Measurements from ENCODE around the gene RGS9. TPM values are rescaled to one million over a fixed set of nuclear protein-coding genes. Genes with fewer than 3 reads are reported as not detected.
"Not testable (repeated sequence)": the region's sequence is repeated elsewhere in the genome, so short reads cannot be mapped to it uniquely, and the experiment has no call there.

Gene RGS9
- total RNA-seq, 1 experiment from 2014 or later = 0.49 TPM

GRCh38 chr17:65176646-65177409, 39.7 kb downstream of the RGS9 start:
- Mint-ChIP-seq H3K4me3 (ENCODE audit: unreplicated experiment) (no peak overlapping the region), H3K27me3 (ENCODE audit: insufficient read depth, unreplicated experiment) (no peaks in the 10 kb centered on the region), H3K36me3 (ENCODE audit: insufficient read depth, unreplicated experiment) (no peaks in the 10 kb centered on the region), H3K4me1 (ENCODE audit: insufficient read depth, unreplicated experiment) (peaks cover 6% of the 10 kb centered on the region), H3K27ac (ENCODE audit: low read depth, unreplicated experiment) (no peak overlapping the region), H3K9me3 (ENCODE audit: unreplicated experiment) (peaks cover 15% of the 10 kb centered on the region)
- BruUV-seq (replicated peaks) = no TSS peak
- intact Hi-C loops (cut with micrococcal nuclease) = no loop called here
- POLR2A ChIA-PET = no interaction called here
- DNase-seq (ENCODE audit: unreplicated experiment) = no peak
- TF ChIP-seq CTCF (IDR thresholded peaks at IDR 0.05; ENCODE audit: unreplicated experiment) = no peak
- CTCF ChIA-PET = no interaction called here

DNA sequence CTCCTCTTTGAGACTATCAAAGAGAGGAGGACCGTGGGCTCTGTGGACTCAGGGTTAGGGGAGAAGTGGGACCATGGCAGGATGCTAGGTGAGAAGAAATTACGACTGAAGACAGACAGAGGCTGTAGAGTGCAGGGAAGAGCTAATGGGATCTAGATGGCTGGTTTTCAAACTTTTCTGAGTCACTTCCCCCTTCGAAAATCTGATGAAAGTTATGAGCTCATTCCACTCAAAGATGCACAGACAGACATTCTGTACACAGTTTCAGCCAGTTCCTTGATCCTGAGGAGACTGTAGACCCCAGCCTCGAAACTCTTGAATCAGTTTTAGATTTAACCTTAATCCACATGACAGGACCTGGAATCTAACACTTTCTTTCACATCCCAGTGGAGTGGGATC, 40.7 kb downstream of the RGS9 start:
- H3K27ac Mint-ChIP-seq (ENCODE audit: low read depth, unreplicated experiment) = no peak overlapping the region
- TF ChIP-seq CTCF (IDR thresholded peaks at IDR 0.05; ENCODE audit: unreplicated experiment) = no peak
- ChIA-PET CTCF (interaction anchor here (1.1 kb wide), 1 partner anchor 10 kb away, joined by 3 read pairs; no protein-coding TSS in a partner anchor), POLR2A (interaction anchor here (0.6 to 1.2 kb wide), 3 partner anchors 59 to 651 kb away, joined by 3 to 6 read pairs (median 5); no protein-coding TSS in a partner anchor)
- no TSS peak for BruUV-seq (replicated peaks)
- H3K4me3 Mint-ChIP-seq (ENCODE audit: unreplicated experiment) = no peak overlapping the region
- no peaks in the 10 kb centered on the region for H3K27me3 Mint-ChIP-seq (ENCODE audit: insufficient read depth, unreplicated experiment)
- peaks cover 15% of the 10 kb centered on the region for H3K9me3 Mint-ChIP-seq (ENCODE audit: unreplicated experiment)
- intact Hi-C loops (cut with micrococcal nuclease) = no loop called here
- peak; percentile 8 for DNase-seq (ENCODE audit: unreplicated experiment)
- H3K4me1 Mint-ChIP-seq (ENCODE audit: insufficient read depth, unreplicated experiment) = peaks cover 6% of the 10 kb centered on the region
- H3K36me3 Mint-ChIP-seq (ENCODE audit: insufficient read depth, unreplicated experiment) = no peaks in the 10 kb centered on the region

DNA sequence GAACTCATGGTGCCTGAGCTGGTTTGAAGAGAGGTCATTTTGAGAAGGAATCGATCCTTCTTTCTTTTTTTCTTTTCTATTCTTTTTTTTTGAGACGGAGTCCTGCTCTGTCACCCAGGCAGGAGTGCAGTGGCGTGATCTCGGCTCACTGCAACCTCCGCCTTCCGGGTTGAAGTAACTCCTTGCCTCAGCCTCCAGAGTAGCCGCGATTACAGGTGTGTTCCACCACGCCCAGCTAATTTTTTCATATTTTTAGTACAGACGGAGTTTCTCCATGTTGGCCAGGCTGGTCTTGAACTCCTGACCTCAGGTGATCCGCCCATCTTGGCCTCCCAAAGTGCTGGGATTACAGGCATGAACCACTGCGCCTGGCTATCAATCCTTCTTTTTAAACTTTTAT, 43.1 kb downstream of the RGS9 start:
- H3K4me1 Mint-ChIP-seq (ENCODE audit: insufficient read depth, unreplicated experiment); H3K4me3 Mint-ChIP-seq (ENCODE audit: unreplicated experiment); H3K36me3 Mint-ChIP-seq (ENCODE audit: insufficient read depth, unreplicated experiment); BruUV-seq (replicated peaks); intact Hi-C loops (cut with micrococcal nuclease); H3K27ac Mint-ChIP-seq (ENCODE audit: low read depth, unreplicated experiment); DNase-seq (ENCODE audit: unreplicated experiment): not testable (repeated sequence)
- ChIA-PET POLR2A (interaction anchor here (0.6 to 0.7 kb wide), 2 partner anchors 116 to 985 kb away, joined by 3 to 4 read pairs; no protein-coding TSS in a partner anchor), CTCF (interaction anchor here (0.6 to 1.0 kb wide), 2 partner anchors 23 to 493 kb away, joined by 3 to 4 read pairs; no protein-coding TSS in a partner anchor)
- peaks cover 15% of the 10 kb centered on the region for H3K9me3 Mint-ChIP-seq (ENCODE audit: unreplicated experiment)
- peaks cover 13% of the 10 kb centered on the region for H3K27me3 Mint-ChIP-seq (ENCODE audit: insufficient read depth, unreplicated experiment)

DNA sequence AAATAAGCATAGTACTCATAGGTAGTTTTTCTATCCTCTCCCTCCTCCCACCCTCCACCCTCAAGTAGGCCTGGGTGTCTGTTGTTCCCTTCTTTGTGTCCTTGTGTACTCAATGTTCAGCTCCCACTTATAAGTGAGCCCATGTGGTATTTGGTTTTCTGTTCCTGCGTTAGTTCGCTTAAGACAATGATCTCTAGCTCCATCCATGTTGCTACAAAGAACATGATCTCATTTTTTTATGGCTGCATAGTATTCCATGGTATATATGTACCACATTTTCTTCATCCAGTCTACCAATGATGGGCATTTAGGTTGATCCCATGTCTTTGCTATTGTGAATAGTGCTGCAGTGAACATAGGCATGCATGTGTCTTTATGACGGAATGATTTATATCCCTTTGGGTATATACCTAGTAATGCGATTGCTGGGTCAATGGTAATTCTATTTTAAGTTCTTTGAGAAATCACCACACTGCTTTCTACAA, 43.6 kb downstream of the RGS9 start:
- not testable (repeated sequence) for H3K27ac Mint-ChIP-seq (ENCODE audit: low read depth, unreplicated experiment)
- CTCF ChIA-PET = interaction anchor here (0.6 to 1.0 kb wide), 3 partner anchors 23 to 493 kb away, joined by 3 to 4 read pairs (median 4); no protein-coding TSS in a partner anchor

More for the DNA sequence above, 43.6 kb downstream of the RGS9 start:
- DNase-seq (ENCODE audit: unreplicated experiment); intact Hi-C loops (cut with micrococcal nuclease); H3K4me3 Mint-ChIP-seq (ENCODE audit: unreplicated experiment); BruUV-seq (replicated peaks); H3K36me3 Mint-ChIP-seq (ENCODE audit: insufficient read depth, unreplicated experiment); H3K4me1 Mint-ChIP-seq (ENCODE audit: insufficient read depth, unreplicated experiment): not testable (repeated sequence)
- peaks cover 15% of the 10 kb centered on the region for H3K27me3 Mint-ChIP-seq (ENCODE audit: insufficient read depth, unreplicated experiment)
- H3K9me3 Mint-ChIP-seq (ENCODE audit: unreplicated experiment) = peaks cover 15% of the 10 kb centered on the region
- POLR2A ChIA-PET = interaction anchor here (0.6 kb wide), 1 partner anchor 984 kb away, joined by 4 read pairs; no protein-coding TSS in a partner anchor
